ENCODE data around the gene MVB12B.

DNA sequence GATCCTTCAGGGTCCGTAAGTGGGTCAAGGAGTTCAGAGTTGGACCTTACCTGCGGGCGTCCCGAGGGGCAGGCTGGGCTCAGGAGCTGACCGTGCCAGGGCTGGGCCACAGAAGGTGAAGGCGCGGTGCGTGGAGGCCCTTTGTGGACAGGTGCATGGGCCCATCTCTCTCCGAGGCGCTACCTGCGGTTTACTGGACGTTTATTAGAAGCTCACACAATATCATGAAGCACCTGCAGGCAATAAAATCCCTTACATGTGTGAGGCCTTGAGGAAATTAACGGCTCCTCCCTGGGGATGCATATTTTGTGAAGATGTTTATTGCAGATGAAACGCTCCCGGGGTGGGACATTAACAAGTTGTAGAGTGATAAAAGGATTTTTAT lies 207.3 kb downstream of the MVB12B start:
- TF ChIP-seq, protein P1, sequence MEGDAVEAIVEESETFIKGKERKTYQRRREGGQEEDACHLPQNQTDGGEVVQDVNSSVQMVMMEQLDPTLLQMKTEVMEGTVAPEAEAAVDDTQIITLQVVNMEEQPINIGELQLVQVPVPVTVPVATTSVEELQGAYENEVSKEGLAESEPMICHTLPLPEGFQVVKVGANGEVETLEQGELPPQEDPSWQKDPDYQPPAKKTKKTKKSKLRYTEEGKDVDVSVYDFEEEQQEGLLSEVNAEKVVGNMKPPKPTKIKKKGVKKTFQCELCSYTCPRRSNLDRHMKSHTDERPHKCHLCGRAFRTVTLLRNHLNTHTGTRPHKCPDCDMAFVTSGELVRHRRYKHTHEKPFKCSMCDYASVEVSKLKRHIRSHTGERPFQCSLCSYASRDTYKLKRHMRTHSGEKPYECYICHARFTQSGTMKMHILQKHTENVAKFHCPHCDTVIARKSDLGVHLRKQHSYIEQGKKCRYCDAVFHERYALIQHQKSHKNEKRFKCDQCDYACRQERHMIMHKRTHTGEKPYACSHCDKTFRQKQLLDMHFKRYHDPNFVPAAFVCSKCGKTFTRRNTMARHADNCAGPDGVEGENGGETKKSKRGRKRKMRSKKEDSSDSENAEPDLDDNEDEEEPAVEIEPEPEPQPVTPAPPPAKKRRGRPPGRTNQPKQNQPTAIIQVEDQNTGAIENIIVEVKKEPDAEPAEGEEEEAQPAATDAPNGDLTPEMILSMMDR (IDR thresholded peaks at IDR 0.05) = no peak
- no peak for TF ChIP-seq POLR2A (IDR thresholded peaks at IDR 0.05)
